H1 (cell line): ENCODE measurements around the gene ASAP2. TPM values are rescaled to one million over a fixed set of nuclear protein-coding genes. Genes with fewer than 3 reads are reported as not detected.

Experiments
- ASH2L ChIP-seq: fragments of 200-600, 300-600 bp; sonication (generic); IDR thresholded peaks from one replicate; pipeline ENCODE4 v1.7.1; 2017; ENCODE audit warnings: low read length
- BACH1 ChIP-seq: IDR thresholded peaks from 2 replicates; pipeline ENCODE4 v1.6.1; 2012; ENCODE audit warnings: low read length, improper control_type of control experiment
- BRCA1 ChIP-seq: IDR thresholded peaks from 2 replicates; pipeline ENCODE4 v1.6.1; 2012; ENCODE audit warnings: low read depth, low read length, improper control_type of control experiment
- CHD2 ChIP-seq: IDR thresholded peaks from 2 replicates; pipeline ENCODE4 v1.6.1; 2012; ENCODE audit warnings: low read length, improper control_type of control experiment
- CREB1 ChIP-seq: IDR thresholded peaks from 2 replicates; pipeline ENCODE4 v1.6.1; 2012; ENCODE audit warnings: inconsistent platforms
- GTF2F1 ChIP-seq: IDR thresholded peaks from 2 replicates; pipeline ENCODE4 v1.6.1; 2012; ENCODE audit warnings: low read depth, low read length, improper control_type of control experiment, borderline replicate concordance
- NRF1 ChIP-seq: IDR thresholded peaks from 2 replicates; pipeline ENCODE4 v1.6.1; 2011; ENCODE audit warnings: mild to moderate bottlenecking, low read depth, low read length, improper control_type of control experiment
- PHF8 ChIP-seq: fragments of 200-600 bp; sonication (generic); conservative IDR thresholded peaks from 2 replicates; pipeline ENCODE4 v1.7.1; 2012; ENCODE audit warnings: low read depth, mild to moderate bottlenecking, inconsistent platforms, low read length, moderate library complexity
- RXRA ChIP-seq: IDR thresholded peaks from 2 replicates; pipeline ENCODE4 v1.6.1; 2011; ENCODE audit warnings: low read depth, mild to moderate bottlenecking, low read length, moderate library complexity; ENCODE audit not compliant: insufficient read depth
- SAP30 ChIP-seq: fragments of 300-600 bp; sonication (generic); IDR thresholded peaks from 2 replicates; pipeline ENCODE4 v1.7.1; 2012; ENCODE audit warnings: low read length, moderate library complexity, mild to moderate bottlenecking, inconsistent platforms; ENCODE audit not compliant: insufficient read depth, insufficient replicate concordance
- SP1 ChIP-seq: IDR thresholded peaks from 2 replicates; pipeline ENCODE4 v1.6.1; 2011; ENCODE audit warnings: low read depth, low read length
- SUZ12 ChIP-seq: fragments of 200-600 bp; sonication (generic); IDR thresholded peaks from 2 replicates; pipeline ENCODE4 v1.6.1; 2012; ENCODE audit warnings: mild to moderate bottlenecking, inconsistent platforms, low read length, moderate library complexity, mixed read lengths
- TAF1 ChIP-seq: IDR thresholded peaks from 2 replicates; pipeline ENCODE4 v1.6.1; 2011; ENCODE audit warnings: mild to moderate bottlenecking, low read depth, low read length
- TAF7 ChIP-seq: optimal IDR thresholded peaks from 2 replicates; pipeline ENCODE3; 2011; ENCODE audit warnings: low read depth, mild to moderate bottlenecking, inconsistent platforms, low read length, moderate library complexity, borderline replicate concordance
- TBP ChIP-seq: IDR thresholded peaks from 2 replicates; pipeline ENCODE4 v1.6.1; 2011; ENCODE audit warnings: low read depth, low read length, improper control_type of control experiment
- TEAD4 ChIP-seq: IDR thresholded peaks from 2 replicates; pipeline ENCODE4 v1.6.1; 2012; ENCODE audit warnings: low read depth, low read length, inconsistent platforms, mixed read lengths
- polyA plus RNA-seq, 7 experiments: library from polyadenylated mRNA; depleted of rRNA in 3 of 7; stranded (reverse) in 5 of 7; unstranded in 2 of 7; fragments of >200 nt in 5 of 7; fragments of 200-250 nt in 2 of 7; gene quantifications; 1 replicate in 5 of 7; 2 replicates in 1 of 7; 4 replicates in 1 of 7; pipeline versions ENCODE4 v1.2.1 to v1.2.3, GENCODE V29; 2011 to 2013; ENCODE audit warnings: missing spikeins in 2 of 7, mixed read lengths in 2 of 7
- total RNA-seq: library from RNA; stranded (reverse); fragmentation: NEBNext Ultra II Directional; extraction: Animal tissue kit (Norgen Biotek cat#: 25700); gene quantifications from 2 replicates; pipeline ENCODE4 v1.2.1, GENCODE V29; 2021
- TF ChIP-seq, protein P1 (sequence below): IDR thresholded peaks from 2 replicates; pipeline ENCODE4 v1.6.1; 2012; ENCODE audit warnings: inconsistent platforms
- TF ChIP-seq, protein P2 (sequence below): IDR thresholded peaks from 2 replicates; pipeline ENCODE4 v1.6.1; 2012; ENCODE audit warnings: low read length, inconsistent platforms
- TF ChIP-seq, protein P3 (sequence below): IDR thresholded peaks from 2 replicates; pipeline ENCODE4 v1.6.1; 2011; ENCODE audit warnings: low read depth, mild to moderate bottlenecking, low read length; ENCODE audit not compliant: insufficient read depth

ASAP2 gene
- total and polyA plus RNA-seq, 2 of the 8 experiments (the other 6 are each of a cell fraction or from before 2014, with no cell fraction given), result 10.2 to 18.7 TPM

DNA sequence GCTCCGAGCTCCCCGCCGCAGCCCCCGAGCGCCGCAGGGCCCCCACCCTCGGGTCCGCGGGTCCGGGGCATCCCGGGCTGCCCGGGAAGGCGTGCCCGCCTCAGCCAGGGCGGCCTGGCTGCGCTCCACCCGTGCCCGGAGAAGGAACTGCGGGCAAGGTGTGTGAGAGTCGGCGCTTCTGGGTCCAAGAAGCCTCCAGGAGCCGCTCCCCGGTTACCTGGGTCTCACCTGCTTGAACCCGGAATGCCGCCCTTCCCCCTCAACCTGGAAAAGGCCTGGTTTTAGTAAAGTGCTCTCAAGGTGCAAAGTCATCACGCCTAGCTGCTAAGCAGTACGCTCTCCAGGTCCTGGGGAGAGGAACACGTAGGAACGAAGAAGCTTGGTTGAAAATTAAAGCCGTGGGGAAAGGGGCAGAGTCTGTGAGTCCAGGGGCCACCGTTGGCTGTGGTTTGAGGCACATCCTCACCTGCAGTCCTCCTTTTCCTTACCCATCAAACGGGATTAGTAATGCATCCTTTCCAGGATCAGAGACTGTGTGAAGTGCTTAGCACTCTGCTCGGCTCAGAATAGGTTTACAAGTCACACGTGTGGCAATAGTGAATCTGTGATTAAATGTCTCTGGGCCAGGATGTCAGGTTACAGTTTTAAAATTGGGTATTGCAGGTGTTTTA is 1.2 kb downstream of the ASAP2 start (continued):
- no peak for TF ChIP-seq SAP30
- TF ChIP-seq CREB1, result no peak
- TF ChIP-seq TEAD4, result peak; percentile 57; the same call in 1 of the 2 replicates
- TF ChIP-seq GTF2F1, result no peak
- TF ChIP-seq BRCA1, result no peak
- TF ChIP-seq, protein P1, sequence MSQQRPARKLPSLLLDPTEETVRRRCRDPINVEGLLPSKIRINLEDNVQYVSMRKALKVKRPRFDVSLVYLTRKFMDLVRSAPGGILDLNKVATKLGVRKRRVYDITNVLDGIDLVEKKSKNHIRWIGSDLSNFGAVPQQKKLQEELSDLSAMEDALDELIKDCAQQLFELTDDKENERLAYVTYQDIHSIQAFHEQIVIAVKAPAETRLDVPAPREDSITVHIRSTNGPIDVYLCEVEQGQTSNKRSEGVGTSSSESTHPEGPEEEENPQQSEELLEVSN, result 0 out of 2 replicates have a peak, but pooled peaks have one; percentile 10
- no peak for TF ChIP-seq PHF8
- TF ChIP-seq RXRA, result 0 out of 2 replicates have a peak, but pooled peaks have one; percentile 4
- TF ChIP-seq BACH1, result no peak
- 0 out of 2 replicates have a peak, but pooled peaks have one; percentile 40 for TF ChIP-seq TAF1
- TF ChIP-seq, protein P2, sequence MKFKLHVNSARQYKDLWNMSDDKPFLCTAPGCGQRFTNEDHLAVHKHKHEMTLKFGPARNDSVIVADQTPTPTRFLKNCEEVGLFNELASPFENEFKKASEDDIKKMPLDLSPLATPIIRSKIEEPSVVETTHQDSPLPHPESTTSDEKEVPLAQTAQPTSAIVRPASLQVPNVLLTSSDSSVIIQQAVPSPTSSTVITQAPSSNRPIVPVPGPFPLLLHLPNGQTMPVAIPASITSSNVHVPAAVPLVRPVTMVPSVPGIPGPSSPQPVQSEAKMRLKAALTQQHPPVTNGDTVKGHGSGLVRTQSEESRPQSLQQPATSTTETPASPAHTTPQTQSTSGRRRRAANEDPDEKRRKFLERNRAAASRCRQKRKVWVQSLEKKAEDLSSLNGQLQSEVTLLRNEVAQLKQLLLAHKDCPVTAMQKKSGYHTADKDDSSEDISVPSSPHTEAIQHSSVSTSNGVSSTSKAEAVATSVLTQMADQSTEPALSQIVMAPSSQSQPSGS, result no peak
- no peak for TF ChIP-seq NRF1
- TF ChIP-seq TBP, result no peak
- TF ChIP-seq CHD2, result no peak
- TF ChIP-seq ASH2L, result peak; percentile 22
- TF ChIP-seq, protein P3, sequence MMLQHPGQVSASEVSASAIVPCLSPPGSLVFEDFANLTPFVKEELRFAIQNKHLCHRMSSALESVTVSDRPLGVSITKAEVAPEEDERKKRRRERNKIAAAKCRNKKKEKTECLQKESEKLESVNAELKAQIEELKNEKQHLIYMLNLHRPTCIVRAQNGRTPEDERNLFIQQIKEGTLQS, result no peak
- peak; percentile 31 for TF ChIP-seq TAF7
- no peak for TF ChIP-seq SUZ12
- peak; percentile 52; the same call in 1 of the 2 replicates for TF ChIP-seq SP1
